Measurements from ENCODE around the gene FDCSP. TPM values are rescaled to one million over a fixed set of nuclear protein-coding genes. Genes with fewer than 3 reads are reported as not detected.

FDCSP gene
- total RNA-seq, 5 donors from 2014 or later (not counting 1 experiment from before 2014, with no cell fraction given): not detected

DNA sequence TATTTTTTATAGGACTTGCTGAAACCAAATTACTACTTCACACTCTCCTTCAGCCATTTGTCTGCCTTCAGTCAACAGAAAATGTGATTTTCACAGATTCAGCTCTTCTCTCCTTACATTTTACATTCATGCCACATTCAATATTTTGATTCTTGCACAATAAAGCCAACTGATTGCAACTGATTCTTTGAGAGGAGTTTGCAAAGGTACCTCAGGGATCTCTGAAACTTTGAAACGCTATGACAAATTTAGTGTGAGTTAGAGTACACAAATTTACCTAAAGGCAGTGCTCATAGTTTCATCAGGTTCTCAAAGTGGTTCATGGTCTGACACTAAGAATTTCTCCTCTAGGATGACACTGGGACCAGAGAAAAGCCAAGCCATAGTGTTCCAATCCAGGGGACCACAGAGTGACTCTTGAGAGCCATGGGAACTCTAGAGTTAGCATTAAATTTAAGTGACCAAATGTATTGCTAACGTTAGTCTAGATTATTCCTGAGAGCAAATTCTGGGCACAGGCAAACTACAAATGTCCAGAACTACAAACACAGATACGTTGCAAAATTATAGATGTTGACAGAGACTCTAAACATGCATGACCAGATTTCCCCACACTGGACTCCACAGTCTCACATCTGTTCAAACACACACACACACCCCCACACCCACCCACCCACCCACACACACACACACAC is 25.5 kb downstream of the FDCSP start:
- Histone ChIP-seq H3K27me3 (replicated peaks in 1 of 2; ENCODE audit: control insufficient read depth in 2 of 2, extremely low read depth in 1 of 2, insufficient read depth in 2 of 2, low read length in 1 of 2) (no peaks in the 10 kb centered on the region), H3K36me3 (ENCODE audit: control insufficient read depth in 2 of 2, extremely low read depth in 1 of 2, insufficient read depth in 1 of 2, low read length in 1 of 2) (no peaks in the 10 kb centered on the region), H3K27ac (ENCODE audit: low read length) (no peak overlapping the region), H3K4me1 (ENCODE audit: control insufficient read depth in 1 of 2, extremely low read depth in 1 of 2, insufficient read depth in 2 of 2, low read length in 2 of 2) (no peaks in the 10 kb centered on the region), H3K9me3 (no peaks in the 10 kb centered on the region), H3K4me3 (ENCODE audit: control insufficient read depth in 1 of 2, extremely low read depth in 1 of 2, low read length in 1 of 2) (no peak overlapping the region)
- CTCF ChIA-PET: no interaction called here
- Mint-ChIP-seq H3K4me3 (no peak overlapping the region), H3K4me1 (no peaks in the 10 kb centered on the region), H3K27ac (no peak overlapping the region), H3K27me3 (no peaks in the 10 kb centered on the region), H3K9me3 (peaks cover 0 to 5% (median 2%) of the 10 kb centered on the region in 3 donors), H3K36me3 (no peaks in the 10 kb centered on the region)
- DNase-seq (no peak), ATAC-seq (replicated peaks in 1 of 4) (no peak)
- POLR2A ChIA-PET: no interaction called here
- 74% methylated on average over 3 of the region's 3 CpGs for WGBS (ENCODE audit: insufficient coverage)

DNA sequence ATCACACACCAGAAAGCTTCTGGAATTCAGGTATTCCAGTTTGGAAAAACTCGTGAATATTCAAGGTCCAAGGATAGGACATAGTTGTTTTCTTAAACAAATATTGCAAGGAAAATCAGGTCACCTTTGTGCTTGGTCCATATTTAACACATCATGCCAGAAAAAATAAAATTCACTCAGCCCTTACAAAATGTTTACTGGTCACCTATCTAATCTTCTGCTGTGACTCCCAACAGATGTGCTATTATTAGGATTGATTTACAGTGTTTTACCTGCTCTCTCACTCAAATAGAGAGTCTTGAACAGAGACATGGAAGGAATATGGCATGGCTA is 26.0 kb downstream of the FDCSP start:
- Histone ChIP-seq H3K9me3 (no peaks in the 10 kb centered on the region), H3K36me3 (ENCODE audit: control insufficient read depth in 2 of 2, extremely low read depth in 1 of 2, insufficient read depth in 1 of 2, low read length in 1 of 2) (no peaks in the 10 kb centered on the region), H3K27me3 (replicated peaks in 1 of 2; ENCODE audit: control insufficient read depth in 2 of 2, extremely low read depth in 1 of 2, insufficient read depth in 2 of 2, low read length in 1 of 2) (no peaks in the 10 kb centered on the region), H3K4me1 (ENCODE audit: control insufficient read depth in 1 of 2, extremely low read depth in 1 of 2, insufficient read depth in 2 of 2, low read length in 2 of 2) (no peaks in the 10 kb centered on the region), H3K27ac (ENCODE audit: low read length) (no peak overlapping the region), H3K4me3 (ENCODE audit: control insufficient read depth in 1 of 2, extremely low read depth in 1 of 2, low read length in 1 of 2) (no peak overlapping the region)
- WGBS (ENCODE audit: insufficient coverage): no CpG with 5 or more reads among the region's 1 CpG
- Mint-ChIP-seq H3K27ac (no peak overlapping the region), H3K4me3 (no peak overlapping the region), H3K4me1 (no peaks in the 10 kb centered on the region), H3K27me3 (no peaks in the 10 kb centered on the region), H3K9me3 (peaks cover 0 to 5% (median 2%) of the 10 kb centered on the region in 3 donors), H3K36me3 (no peaks in the 10 kb centered on the region)
- ATAC-seq (replicated peaks in 1 of 4) (no peak), DNase-seq (no peak)
- ChIA-PET CTCF (no interaction called here), POLR2A (no interaction called here)

- Mint-ChIP-seq H3K4me3 (no peak overlapping the region), H3K27ac (no peak overlapping the region), H3K4me1 (no peaks in the 10 kb centered on the region), H3K27me3 (no peaks in the 10 kb centered on the region), H3K9me3 (peaks cover 0 to 5% (median 3%) of the 10 kb centered on the region in 3 donors), H3K36me3 (no peaks in the 10 kb centered on the region)
- H3K27me3 ChIP-seq (replicated peaks in 1 of 2; ENCODE audit: control insufficient read depth in 2 of 2, extremely low read depth in 1 of 2, insufficient read depth in 2 of 2, low read length in 1 of 2): no peaks in the 10 kb centered on the region
- no peak overlapping the region for H3K27ac ChIP-seq (ENCODE audit: low read length)
- ChIA-PET CTCF (no interaction called here), POLR2A (no interaction called here)
- H3K36me3 ChIP-seq (ENCODE audit: control insufficient read depth in 2 of 2, extremely low read depth in 1 of 2, insufficient read depth in 1 of 2, low read length in 1 of 2): no peaks in the 10 kb centered on the region
- DNase-seq: no peak
- H3K4me1 ChIP-seq (ENCODE audit: control insufficient read depth in 1 of 2, extremely low read depth in 1 of 2, insufficient read depth in 2 of 2, low read length in 2 of 2): no peaks in the 10 kb centered on the region
- H3K4me3 ChIP-seq (ENCODE audit: control insufficient read depth in 1 of 2, extremely low read depth in 1 of 2, low read length in 1 of 2): no peak overlapping the region
- WGBS (ENCODE audit: insufficient coverage): no CpG with 5 or more reads among the region's 1 CpG
- no peaks in the 10 kb centered on the region for H3K9me3 ChIP-seq
- no peak for ATAC-seq (replicated peaks in 1 of 4)
These were observed 43.8 kb downstream of the FDCSP start for GRCh38 chr4:70269674-70270073.

- no peak for ATAC-seq (replicated peaks in 1 of 4)
- CTCF ChIA-PET: no interaction called here
- no peak overlapping the region for H3K4me3 ChIP-seq (ENCODE audit: control insufficient read depth in 1 of 2, extremely low read depth in 1 of 2, low read length in 1 of 2)
- Mint-ChIP-seq H3K4me1 (no peaks in the 10 kb centered on the region), H3K9me3 (peaks cover 0 to 3% (median 0%) of the 10 kb centered on the region in 3 donors), H3K36me3 (no peaks in the 10 kb centered on the region), H3K4me3 (no peak overlapping the region), H3K27ac (no peak overlapping the region), H3K27me3 (no peaks in the 10 kb centered on the region)
- H3K27me3 ChIP-seq (replicated peaks in 1 of 2; ENCODE audit: control insufficient read depth in 2 of 2, extremely low read depth in 1 of 2, insufficient read depth in 2 of 2, low read length in 1 of 2): no peaks in the 10 kb centered on the region
- no CpG with 5 or more reads among the region's 2 CpGs for WGBS (ENCODE audit: insufficient coverage)
- no peaks in the 10 kb centered on the region for H3K36me3 ChIP-seq (ENCODE audit: control insufficient read depth in 2 of 2, extremely low read depth in 1 of 2, insufficient read depth in 1 of 2, low read length in 1 of 2)
- POLR2A ChIA-PET: no interaction called here
- no peaks in the 10 kb centered on the region for H3K9me3 ChIP-seq
- no peak for DNase-seq
- H3K4me1 ChIP-seq (ENCODE audit: control insufficient read depth in 1 of 2, extremely low read depth in 1 of 2, insufficient read depth in 2 of 2, low read length in 2 of 2): no peaks in the 10 kb centered on the region
- H3K27ac ChIP-seq (ENCODE audit: low read length): no peak overlapping the region
These were observed 51.2 kb downstream of the FDCSP start for GRCh38 chr4:70277121-70277520.

GRCh38 chr4:70280567-70280966 is 54.6 kb downstream of the FDCSP start:
- no peaks in the 10 kb centered on the region for H3K27me3 ChIP-seq (replicated peaks in 1 of 2; ENCODE audit: control insufficient read depth in 2 of 2, extremely low read depth in 1 of 2, insufficient read depth in 2 of 2, low read length in 1 of 2)
- Mint-ChIP-seq H3K4me1 (no peaks in the 10 kb centered on the region), H3K27me3 (no peaks in the 10 kb centered on the region), H3K36me3 (no peaks in the 10 kb centered on the region), H3K4me3 (no peak overlapping the region), H3K9me3 (peaks cover 0 to 3% (median under 1%) of the 10 kb centered on the region in 3 donors), H3K27ac (no peak overlapping the region)
- 50% methylated on average over 1 of the region's 1 CpG for WGBS (ENCODE audit: insufficient coverage)
- ChIA-PET POLR2A (no interaction called here), CTCF (interaction anchor here in 1 of 2 donors (0.6 kb wide), 1 partner anchor 1295 kb away, joined by 6 read pairs; no protein-coding TSS in a partner anchor)
- DNase-seq: no peak
- H3K27ac ChIP-seq (ENCODE audit: low read length): no peak overlapping the region
- no peak overlapping the region for H3K4me3 ChIP-seq (ENCODE audit: control insufficient read depth in 1 of 2, extremely low read depth in 1 of 2, low read length in 1 of 2)
- ATAC-seq (replicated peaks in 1 of 4): no peak
- H3K4me1 ChIP-seq (ENCODE audit: control insufficient read depth in 1 of 2, extremely low read depth in 1 of 2, insufficient read depth in 2 of 2, low read length in 2 of 2): no peaks in the 10 kb centered on the region
- no peaks in the 10 kb centered on the region for H3K36me3 ChIP-seq (ENCODE audit: control insufficient read depth in 2 of 2, extremely low read depth in 1 of 2, insufficient read depth in 1 of 2, low read length in 1 of 2)
- H3K9me3 ChIP-seq: no peaks in the 10 kb centered on the region

Other genes starting within 250 kb of the FDCSP start
- gene STATH, start 230.2 kb upstream of the FDCSP start, total RNA-seq: not detected
- gene HTN3, start 197.7 kb upstream of the FDCSP start, total RNA-seq: not detected
- gene HTN1, start 175.7 kb upstream of the FDCSP start, total RNA-seq: not detected
- gene PRR27, start 71.9 kb upstream of the FDCSP start, total RNA-seq: not detected
- gene ODAM, start 30.4 kb upstream of the FDCSP start, total RNA-seq: not detected
- not detected for gene CSN3, start 16.5 kb downstream of the FDCSP start, total RNA-seq
- not detected for gene CABS1, start 108.9 kb downstream of the FDCSP start, total RNA-seq
- not detected for gene SMR3A, start 134.6 kb downstream of the FDCSP start, total RNA-seq
- gene SMR3B, start 157.0 kb downstream of the FDCSP start, total RNA-seq: not detected
- not detected for gene OPRPN, start 171.8 kb downstream of the FDCSP start, total RNA-seq
- gene MUC7, start 246.1 kb downstream of the FDCSP start, total RNA-seq: not detected

All from T-cell (primary cell).